ENCODE measurements around the gene GPR146. TPM values are rescaled to one million over a fixed set of nuclear protein-coding genes. Genes with fewer than 3 reads are reported as not detected.
A peak's percentile ranks its signal among the peaks of the same experiment; 100 is the strongest.

Gene GPR146
- total RNA-seq, 1 donor from 2014 or later, result 224 TPM

DNA sequence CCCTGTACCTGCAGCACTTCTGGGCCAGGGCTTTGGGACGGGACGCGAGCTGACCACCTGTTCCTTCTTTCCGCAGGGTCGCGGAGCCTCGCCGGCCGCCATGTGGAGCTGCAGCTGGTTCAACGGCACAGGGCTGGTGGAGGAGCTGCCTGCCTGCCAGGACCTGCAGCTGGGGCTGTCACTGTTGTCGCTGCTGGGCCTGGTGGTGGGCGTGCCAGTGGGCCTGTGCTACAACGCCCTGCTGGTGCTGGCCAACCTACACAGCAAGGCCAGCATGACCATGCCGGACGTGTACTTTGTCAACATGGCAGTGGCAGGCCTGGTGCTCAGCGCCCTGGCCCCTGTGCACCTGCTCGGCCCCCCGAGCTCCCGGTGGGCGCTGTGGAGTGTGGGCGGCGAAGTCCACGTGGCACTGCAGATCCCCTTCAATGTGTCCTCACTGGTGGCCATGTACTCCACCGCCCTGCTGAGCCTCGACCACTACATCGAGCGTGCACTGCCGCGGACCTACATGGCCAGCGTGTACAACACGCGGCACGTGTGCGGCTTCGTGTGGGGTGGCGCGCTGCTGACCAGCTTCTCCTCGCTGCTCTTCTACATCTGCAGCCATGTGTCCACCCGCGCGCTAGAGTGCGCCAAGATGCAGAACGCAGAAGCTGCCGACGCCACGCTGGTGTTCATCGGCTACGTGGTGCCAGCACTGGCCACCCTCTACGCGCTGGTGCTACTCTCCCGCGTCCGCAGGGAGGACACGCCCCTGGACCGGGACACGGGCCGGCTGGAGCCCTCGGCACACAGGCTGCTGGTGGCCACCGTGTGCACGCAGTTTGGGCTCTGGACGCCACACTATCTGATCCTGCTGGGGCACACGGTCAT, 13.3 kb downstream of the GPR146 start:
- intact Hi-C loops (cut with DNase I), result no loop called here
- Histone ChIP-seq H3K27me3 (no peaks in the 10 kb centered on the region), H3K4me1 (peaks cover 0 to 6% of the 10 kb centered on the region in 2 donors), H3K27ac (no peak overlapping the region), H3K4me3 (no peak overlapping the region), H3K9me3 (no peaks in the 10 kb centered on the region), H3K36me3 (no peaks in the 10 kb centered on the region)
- DNase-seq (ENCODE audit: low spot score in 2 of 2), result no peak
- TF ChIP-seq, protein P1, sequence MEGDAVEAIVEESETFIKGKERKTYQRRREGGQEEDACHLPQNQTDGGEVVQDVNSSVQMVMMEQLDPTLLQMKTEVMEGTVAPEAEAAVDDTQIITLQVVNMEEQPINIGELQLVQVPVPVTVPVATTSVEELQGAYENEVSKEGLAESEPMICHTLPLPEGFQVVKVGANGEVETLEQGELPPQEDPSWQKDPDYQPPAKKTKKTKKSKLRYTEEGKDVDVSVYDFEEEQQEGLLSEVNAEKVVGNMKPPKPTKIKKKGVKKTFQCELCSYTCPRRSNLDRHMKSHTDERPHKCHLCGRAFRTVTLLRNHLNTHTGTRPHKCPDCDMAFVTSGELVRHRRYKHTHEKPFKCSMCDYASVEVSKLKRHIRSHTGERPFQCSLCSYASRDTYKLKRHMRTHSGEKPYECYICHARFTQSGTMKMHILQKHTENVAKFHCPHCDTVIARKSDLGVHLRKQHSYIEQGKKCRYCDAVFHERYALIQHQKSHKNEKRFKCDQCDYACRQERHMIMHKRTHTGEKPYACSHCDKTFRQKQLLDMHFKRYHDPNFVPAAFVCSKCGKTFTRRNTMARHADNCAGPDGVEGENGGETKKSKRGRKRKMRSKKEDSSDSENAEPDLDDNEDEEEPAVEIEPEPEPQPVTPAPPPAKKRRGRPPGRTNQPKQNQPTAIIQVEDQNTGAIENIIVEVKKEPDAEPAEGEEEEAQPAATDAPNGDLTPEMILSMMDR (IDR thresholded peaks at IDR 0.05), result no peak

DNA sequence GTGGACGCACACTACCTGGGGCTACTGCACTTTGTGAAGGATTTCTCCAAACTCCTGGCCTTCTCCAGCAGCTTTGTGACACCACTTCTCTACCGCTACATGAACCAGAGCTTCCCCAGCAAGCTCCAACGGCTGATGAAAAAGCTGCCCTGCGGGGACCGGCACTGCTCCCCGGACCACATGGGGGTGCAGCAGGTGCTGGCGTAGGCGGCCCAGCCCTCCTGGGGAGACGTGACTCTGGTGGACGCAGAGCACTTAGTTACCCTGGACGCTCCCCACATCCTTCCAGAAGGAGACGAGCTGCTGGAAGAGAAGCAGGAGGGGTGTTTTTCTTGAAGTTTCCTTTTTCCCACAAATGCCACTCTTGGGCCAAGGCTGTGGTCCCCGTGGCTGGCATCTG, 14.0 kb downstream of the GPR146 start:
- intact Hi-C loops (cut with DNase I), result no loop called here
- H3K4me1 ChIP-seq, result peaks cover 0 to 6% of the 10 kb centered on the region in 2 donors
- DNase-seq (ENCODE audit: low spot score in 2 of 2), result no peak
- H3K36me3 ChIP-seq, result no peaks in the 10 kb centered on the region
- H3K4me3 ChIP-seq, result no peak overlapping the region
- no peaks in the 10 kb centered on the region for H3K27me3 ChIP-seq
- TF ChIP-seq, protein P1 (IDR thresholded peaks at IDR 0.05), result no peak
- H3K9me3 ChIP-seq, result no peaks in the 10 kb centered on the region
- no peak overlapping the region for H3K27ac ChIP-seq

DNA sequence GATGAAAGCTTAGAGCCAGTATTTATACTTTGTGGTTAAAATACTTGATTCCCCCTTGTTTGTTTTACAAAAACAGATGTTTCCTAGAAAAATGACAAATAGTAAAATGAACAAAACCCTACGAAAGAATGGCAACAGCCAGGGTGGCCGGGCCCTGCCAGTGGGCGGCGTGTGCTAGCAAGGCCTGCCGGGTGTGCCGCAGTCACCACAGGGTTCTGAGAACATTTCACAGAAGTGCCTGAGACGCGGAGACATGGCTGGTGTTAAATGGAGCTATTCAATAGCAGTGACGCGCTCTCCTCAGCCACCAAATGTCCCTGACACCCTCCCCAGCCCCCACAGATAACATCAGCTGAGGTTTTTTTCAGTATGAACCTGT, 14.5 kb downstream of the GPR146 start:
- no peaks in the 10 kb centered on the region for H3K9me3 ChIP-seq
- no peaks in the 10 kb centered on the region for H3K27me3 ChIP-seq
- no peak overlapping the region for H3K27ac ChIP-seq
- H3K4me1 ChIP-seq, result peaks cover 0 to 6% of the 10 kb centered on the region in 2 donors
- DNase-seq (ENCODE audit: low spot score in 2 of 2), result no peak
- no peak overlapping the region for H3K4me3 ChIP-seq
- intact Hi-C loops (cut with DNase I), result no loop called here
- TF ChIP-seq, protein P1 (IDR thresholded peaks at IDR 0.05), result no peak
- no peaks in the 10 kb centered on the region for H3K36me3 ChIP-seq

DNA sequence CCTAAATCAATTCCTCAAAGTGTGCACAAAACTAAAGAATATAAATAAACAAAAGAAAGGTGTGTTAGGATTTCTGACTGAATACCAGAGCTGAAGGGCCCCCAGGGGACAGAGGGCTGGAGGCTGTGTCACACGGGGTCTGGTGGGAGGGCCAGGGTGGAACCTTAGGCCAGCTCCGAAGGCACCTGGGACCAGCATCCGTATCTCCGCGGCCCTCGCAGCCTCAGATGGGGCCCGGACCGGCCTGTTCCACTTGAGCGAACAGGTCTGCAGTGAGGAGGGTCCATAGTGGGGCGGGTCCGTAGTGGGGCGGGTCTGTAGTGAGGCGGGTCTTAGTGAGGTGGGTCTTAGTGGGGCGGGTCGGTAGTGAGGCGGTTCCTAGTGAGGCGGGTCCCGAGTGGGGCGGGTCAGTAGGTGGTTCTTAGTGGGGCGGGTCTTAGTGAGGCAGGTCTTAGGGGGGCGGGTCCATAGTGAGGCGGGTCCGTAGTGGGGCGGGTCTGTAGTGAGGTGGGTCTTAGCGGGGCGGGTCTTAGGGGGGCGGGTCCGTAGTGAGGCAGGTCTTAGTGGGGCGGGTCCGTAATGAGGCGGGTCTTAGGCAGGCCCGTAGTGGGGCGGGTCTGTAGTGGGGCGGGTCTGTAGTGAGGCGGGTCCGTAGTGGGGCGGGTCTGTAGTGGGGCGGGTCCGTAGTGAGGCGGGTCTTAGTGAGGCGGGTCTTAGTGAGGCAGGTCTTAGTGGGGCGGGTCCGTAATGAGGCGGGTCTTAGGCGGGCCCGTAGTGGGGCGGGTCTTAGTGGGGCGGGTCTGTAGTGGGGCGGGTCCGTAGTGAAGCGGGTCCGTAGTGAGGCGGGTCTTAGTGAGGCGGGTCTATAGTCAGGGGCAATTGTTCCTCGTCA, 15.1 kb downstream of the GPR146 start:
- peak overlapping the region in 1 of 2 donors; percentile 26 for H3K4me3 ChIP-seq
- intact Hi-C loops (cut with DNase I), result loop anchor here (1.0 kb wide), 1 partner anchor 31 kb away; no protein-coding TSS in a partner anchor
- H3K27me3 ChIP-seq, result no peaks in the 10 kb centered on the region
- H3K36me3 ChIP-seq, result no peaks in the 10 kb centered on the region
- TF ChIP-seq, protein P1 (IDR thresholded peaks at IDR 0.05), result no peak
- H3K27ac ChIP-seq, result peak overlapping the region in 1 of 2 donors; percentile 13
- peaks cover 0 to 6% of the 10 kb centered on the region in 2 donors for H3K4me1 ChIP-seq
- DNase-seq (ENCODE audit: low spot score in 2 of 2), result no peak
- H3K9me3 ChIP-seq, result no peaks in the 10 kb centered on the region

DNA sequence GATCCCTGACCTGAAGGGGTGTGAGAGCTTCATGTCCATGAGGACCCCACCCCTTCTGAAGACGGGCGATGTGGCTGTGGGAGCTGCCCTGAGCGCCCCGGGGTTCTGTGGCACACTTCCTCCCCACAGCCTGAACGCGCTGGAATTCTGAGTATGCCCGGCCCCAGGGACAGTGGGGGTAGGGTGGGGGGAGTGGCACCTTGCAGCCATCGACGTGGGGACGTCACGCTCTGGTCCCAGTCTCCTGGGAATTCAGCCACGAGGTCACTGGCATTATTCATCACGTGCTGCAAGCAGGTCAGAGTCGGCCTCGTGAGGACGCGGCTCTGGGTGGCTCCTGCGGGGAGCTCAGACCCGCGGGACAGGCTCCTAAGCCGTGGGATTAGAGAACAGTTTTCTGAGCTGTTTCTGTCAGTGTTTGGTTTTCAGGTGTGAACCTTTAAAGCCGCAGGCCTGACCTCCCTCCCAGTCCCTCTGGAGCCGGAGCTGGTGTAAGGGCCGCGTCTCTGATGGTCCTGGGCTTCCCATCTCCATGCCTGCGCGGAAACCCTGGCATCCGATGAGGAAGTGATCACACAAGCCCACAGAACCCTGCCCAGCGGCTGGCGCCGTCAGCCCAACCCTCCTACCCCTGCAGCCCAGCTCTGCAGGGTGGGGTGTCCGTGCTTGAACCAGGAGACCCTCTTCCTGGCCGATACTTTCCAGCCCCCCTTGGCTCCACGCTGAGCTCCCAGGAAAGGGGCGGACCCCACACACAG, 16.1 kb downstream of the GPR146 start:
- TF ChIP-seq, protein P1 (IDR thresholded peaks at IDR 0.05), result no peak
- Histone ChIP-seq H3K4me3 (peak overlapping the region in 1 of 2 donors; percentile 26), H3K4me1 (peaks cover 0 to 8% of the 10 kb centered on the region in 2 donors), H3K9me3 (no peaks in the 10 kb centered on the region), H3K27me3 (no peaks in the 10 kb centered on the region), H3K27ac (peak overlapping the region in 1 of 2 donors; percentile 23), H3K36me3 (no peaks in the 10 kb centered on the region)
- peak in 1 of 2 donors; percentile 76 for DNase-seq (ENCODE audit: low spot score in 2 of 2)
- intact Hi-C loops (cut with DNase I), result loop anchor here (1.0 kb wide), 1 partner anchor 32 kb away; no protein-coding TSS in a partner anchor

Measured in ascending aorta (tissue), 2 donors.